Keratinocyte (primary cell): Measurements from ENCODE around the gene ARL15.

ENCODE experiments used
- EZH2 ChIP-seq: IDR thresholded peaks from one replicate; pipeline ENCODE4 v1.6.1; 2012; ENCODE audit warnings: inconsistent platforms, mild to moderate bottlenecking, low read length, moderate library complexity
- TF ChIP-seq, protein P1 (sequence below), 3 experiments: IDR thresholded peaks in 1 of 3; conservative IDR thresholded peaks in 1 of 3; optimal IDR thresholded peaks in 1 of 3; 2 replicates in 2 of 3; 3 replicates in 1 of 3; pipeline versions ENCODE3 to v1.5.1; 2011; ENCODE audit warnings: low read length in 3 of 3, mild to moderate bottlenecking in 3 of 3, moderate library complexity in 2 of 3, control low read depth in 1 of 3, inconsistent platforms in 1 of 3; ENCODE audit not compliant: insufficient read depth in 2 of 3; ENCODE audit errors: extremely low read depth in 1 of 3

DNA sequence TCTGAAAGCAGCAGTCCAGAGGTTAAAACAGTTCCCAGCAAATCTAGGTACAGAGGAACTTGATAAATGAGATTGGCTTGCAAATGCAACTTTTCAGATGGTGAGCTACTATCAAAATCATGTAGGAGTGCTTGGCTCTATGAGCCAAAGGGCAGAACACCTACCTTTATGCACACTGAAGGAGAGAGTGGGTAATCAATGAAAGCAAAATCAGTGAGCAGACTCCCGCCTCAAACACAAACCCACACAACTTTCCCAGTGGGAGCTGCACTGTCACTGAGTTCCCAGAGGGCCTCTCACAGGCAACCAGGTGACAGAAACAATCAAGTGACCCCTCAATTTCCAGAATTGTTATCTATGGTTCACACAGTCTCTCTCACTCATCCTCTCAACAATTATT lies 8.5 kb downstream of the ARL15 start:
- TF ChIP-seq, protein P1, sequence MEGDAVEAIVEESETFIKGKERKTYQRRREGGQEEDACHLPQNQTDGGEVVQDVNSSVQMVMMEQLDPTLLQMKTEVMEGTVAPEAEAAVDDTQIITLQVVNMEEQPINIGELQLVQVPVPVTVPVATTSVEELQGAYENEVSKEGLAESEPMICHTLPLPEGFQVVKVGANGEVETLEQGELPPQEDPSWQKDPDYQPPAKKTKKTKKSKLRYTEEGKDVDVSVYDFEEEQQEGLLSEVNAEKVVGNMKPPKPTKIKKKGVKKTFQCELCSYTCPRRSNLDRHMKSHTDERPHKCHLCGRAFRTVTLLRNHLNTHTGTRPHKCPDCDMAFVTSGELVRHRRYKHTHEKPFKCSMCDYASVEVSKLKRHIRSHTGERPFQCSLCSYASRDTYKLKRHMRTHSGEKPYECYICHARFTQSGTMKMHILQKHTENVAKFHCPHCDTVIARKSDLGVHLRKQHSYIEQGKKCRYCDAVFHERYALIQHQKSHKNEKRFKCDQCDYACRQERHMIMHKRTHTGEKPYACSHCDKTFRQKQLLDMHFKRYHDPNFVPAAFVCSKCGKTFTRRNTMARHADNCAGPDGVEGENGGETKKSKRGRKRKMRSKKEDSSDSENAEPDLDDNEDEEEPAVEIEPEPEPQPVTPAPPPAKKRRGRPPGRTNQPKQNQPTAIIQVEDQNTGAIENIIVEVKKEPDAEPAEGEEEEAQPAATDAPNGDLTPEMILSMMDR (optimal IDR thresholded peaks at IDR 0.05 in 1 of 3, IDR thresholded peaks at IDR 0.05 in 1 of 3, conservative IDR thresholded peaks at IDR 0.05 in 1 of 3; ENCODE audit: extremely low read depth in 1 of 3, insufficient read depth in 2 of 3, low read length in 3 of 3), result no peak
- TF ChIP-seq EZH2, result no peak
